ENCODE results near the gene FZD4. TPM values are rescaled to one million over a fixed set of nuclear protein-coding genes. Genes with fewer than 3 reads are reported as not detected.
"Not testable (repeated sequence)": the region's sequence is repeated elsewhere in the genome, so short reads cannot be mapped to it uniquely, and the experiment has no call there.

Gene FZD4
- total and polyA plus RNA-seq, 2 donors (not counting 3 experiments of a cell fraction or from before 2014, with no cell fraction given): 56.6 to 112 TPM

GRCh38 chr11:86943505-86943904 is 11.7 kb downstream of the FZD4 start:
- CTCF ChIA-PET: interaction anchor here (6.3 kb wide), 1 partner anchor 10 kb away, joined by 122 read pairs; the partner anchor contains the start of gene FZD4
- H3K9me1 ChIP-seq (replicated peaks; ENCODE audit: control insufficient read depth, extremely low read depth, insufficient read depth, low read length); H3K27ac ChIP-seq (ENCODE audit: insufficient read depth, low read depth, low read length); H2AFZ ChIP-seq (ENCODE audit: low read depth, low read length); DNase-seq (ENCODE audit: low read depth, low spot score); dilution Hi-C loops (cut with MboI; ENCODE audit: extremely low pct_ligation_motif_present, low sequenced_read_pairs); H3K9me3 ChIP-seq (replicated peaks; ENCODE audit: control insufficient read depth, insufficient read depth, low read length); H3K9ac ChIP-seq (replicated peaks; ENCODE audit: extremely low read depth, insufficient read depth, low read length); H3K4me3 ChIP-seq (replicated peaks in 1 of 3; ENCODE audit: insufficient read depth in 1 of 3, low read depth in 1 of 3, low read length in 3 of 3); BruUV-seq (replicated peaks); H4K20me1 ChIP-seq (replicated peaks; ENCODE audit: control insufficient read depth, extremely low read depth, insufficient read depth, low read length); H3K27me3 ChIP-seq (ENCODE audit: control insufficient read depth in 2 of 2, insufficient read depth in 2 of 2, low read length in 2 of 2); H3K4me2 ChIP-seq (ENCODE audit: insufficient read depth, low read length); intact Hi-C loops (cut with micrococcal nuclease); FAIRE-seq: not testable (repeated sequence)
- POLR2A ChIA-PET: interaction anchor here (1.1 kb wide), 1 partner anchor 12 kb away, joined by 3 read pairs; the partner anchor contains the start of gene FZD4
- Histone ChIP-seq H3K79me2 (ENCODE audit: control insufficient read depth, insufficient read depth, low read length) (peaks cover 54% of the 10 kb centered on the region), H3K36me3 (ENCODE audit: control insufficient read depth in 2 of 2, extremely low read depth in 1 of 2, insufficient read depth in 2 of 2, low read length in 2 of 2) (peaks cover 4 to 19% of the 10 kb centered on the region in 2 experiments), H3K4me1 (ENCODE audit: control insufficient read depth, extremely low read depth, insufficient read depth, low read length) (peaks cover 65% of the 10 kb centered on the region)
- peak; percentile 29 for TF ChIP-seq POLR2A (IDR thresholded peaks at IDR 0.05; ENCODE audit: low read depth, low read length)

GRCh38 chr11:86941871-86942599 is 13.2 kb downstream of the FZD4 start:
- no peak for FAIRE-seq
- peak overlapping the region; percentile 11 for H3K9ac ChIP-seq (replicated peaks; ENCODE audit: extremely low read depth, insufficient read depth, low read length)
- TF ChIP-seq POLR2AphosphoS5 (IDR thresholded peaks at IDR 0.05; ENCODE audit: insufficient read depth, low read depth, low read length): no peak
- TF ChIP-seq CTCF (IDR thresholded peaks at IDR 0.05; ENCODE audit: extremely low read depth in 1 of 2, insufficient read depth in 1 of 2, low read depth in 1 of 2, low read length in 2 of 2): no peak
- TF ChIP-seq GATA2 (IDR thresholded peaks at IDR 0.05; ENCODE audit: insufficient read depth, insufficient read length, low read depth, low read length): peak; percentile 78
- dilution Hi-C loops (cut with MboI; ENCODE audit: extremely low pct_ligation_motif_present, low sequenced_read_pairs) (no loop called here), intact Hi-C loops (cut with micrococcal nuclease) (no loop called here)
- H3K36me3 ChIP-seq (ENCODE audit: control insufficient read depth in 2 of 2, extremely low read depth in 1 of 2, insufficient read depth in 2 of 2, low read length in 2 of 2): peaks cover 1 to 16% of the 10 kb centered on the region in 2 experiments
- ChIA-PET CTCF (interaction anchor here (1.2 to 6.3 kb wide), 5 partner anchors 10 to 411 kb away, joined by 4 to 122 read pairs (median 20); partner anchors contain the start of gene FZD4), POLR2A (interaction anchor here (1.1 kb wide), 1 partner anchor 13 kb away, joined by 3 read pairs; the partner anchor contains the start of gene FZD4)
- H3K4me1 ChIP-seq (ENCODE audit: control insufficient read depth, extremely low read depth, insufficient read depth, low read length): peaks cover 65% of the 10 kb centered on the region
- peaks cover 40% of the 10 kb centered on the region for H3K79me2 ChIP-seq (ENCODE audit: control insufficient read depth, insufficient read depth, low read length)
- H2AFZ ChIP-seq (ENCODE audit: low read depth, low read length): no peak overlapping the region
- no TSS peak for BruUV-seq (replicated peaks)
- no peaks in the 10 kb centered on the region for H3K9me1 ChIP-seq (replicated peaks; ENCODE audit: control insufficient read depth, extremely low read depth, insufficient read depth, low read length)
- peak overlapping the region; percentile 47 for H3K4me2 ChIP-seq (ENCODE audit: insufficient read depth, low read length)
- no peaks in the 10 kb centered on the region for H3K27me3 ChIP-seq (ENCODE audit: control insufficient read depth in 2 of 2, insufficient read depth in 2 of 2, low read length in 2 of 2)
- DNase-seq (ENCODE audit: low read depth, low spot score): peak; percentile 48
- H4K20me1 ChIP-seq (replicated peaks; ENCODE audit: control insufficient read depth, extremely low read depth, insufficient read depth, low read length): no peaks in the 10 kb centered on the region
- no peaks in the 10 kb centered on the region for H3K9me3 ChIP-seq (replicated peaks; ENCODE audit: control insufficient read depth, insufficient read depth, low read length)
- peak overlapping the region in 1 of 3 experiments; percentile 9 for H3K4me3 ChIP-seq (replicated peaks in 1 of 3; ENCODE audit: insufficient read depth in 1 of 3, low read depth in 1 of 3, low read length in 3 of 3)
- H3K27ac ChIP-seq (ENCODE audit: insufficient read depth, low read depth, low read length): peak overlapping the region; percentile 89
